ENCODE data around the gene GANAB.

GRCh38 chr11:62678433-62678769 lies 32.0 kb upstream of the GANAB start:
- TF ChIP-seq POLR2AphosphoS5 (IDR thresholded peaks at IDR 0.05; ENCODE audit: low read depth) = no peak
- no peak for TF ChIP-seq CTCF (conservative IDR thresholded peaks at IDR 0.05; ENCODE audit: low read depth in 2 of 2)
- TF ChIP-seq JUNB (IDR thresholded peaks at IDR 0.05; ENCODE audit: unreplicated experiment) = no peak
- TF ChIP-seq EZH2 (IDR thresholded peaks at IDR 0.05; ENCODE audit: low read depth, unreplicated experiment) = no peak
- TF ChIP-seq REST (IDR thresholded peaks at IDR 0.05; ENCODE audit: unreplicated experiment) = no peak
- no peak for TF ChIP-seq NANOG (IDR thresholded peaks at IDR 0.05; ENCODE audit: borderline replicate concordance)
- TF ChIP-seq CREB1 (CRISPR knock-in tag; IDR thresholded peaks at IDR 0.05; ENCODE audit: low read depth) = no peak

All from GM23338 (cell line).